Activated CD4-positive, alpha-beta T cell treated with anti-CD3 and anti-CD28 coated beads, Interleukin-2, amount 10 ng/mL, durations not matched to agents 24 days and 14 days (primary cell): ENCODE results near the gene PCBP2. TPM values are rescaled to one million over a fixed set of nuclear protein-coding genes. Genes with fewer than 3 reads are reported as not detected.

Source experiments
- DNase-seq: peaks from one replicate; pipeline ENCODE4 v3.0.0; 2022
- H3K27ac Mint-ChIP-seq: one replicate; pipeline ENCODE4 v1.8.0; 2022; ENCODE audit warnings: mild to moderate bottlenecking, mixed read lengths
- H3K27me3 Mint-ChIP-seq: one replicate; pipeline ENCODE4 v1.8.0; 2022; ENCODE audit warnings: mixed read lengths
- H3K36me3 Mint-ChIP-seq: one replicate; pipeline ENCODE4 v1.8.0; 2022; ENCODE audit warnings: low read depth, mild to moderate bottlenecking, mixed read lengths
- H3K4me1 Mint-ChIP-seq: one replicate; pipeline ENCODE4 v1.8.0; 2021; ENCODE audit warnings: mixed read lengths
- H3K4me3 Mint-ChIP-seq: one replicate; pipeline ENCODE4 v1.8.0; 2022; ENCODE audit warnings: mild to moderate bottlenecking, moderate library complexity, mixed read lengths
- H3K9me3 Mint-ChIP-seq: one replicate; pipeline ENCODE4 v1.8.0; 2021; ENCODE audit warnings: mixed read lengths
- intact Hi-C: fragments of 100-400 bp; cut with micrococcal nuclease; formaldehyde crosslinking; loops from one replicate; pipeline ENCODE4 v1.15.1; 2023
- total RNA-seq: library from RNA; stranded (reverse); gene quantifications from 2 replicates; pipeline ENCODE4 v1.2.3, GENCODE V29; 2022

The PCBP2 gene
- total RNA-seq, 1 donor from 2014 or later: 960 TPM

- Mint-ChIP-seq H3K4me3 (no peak overlapping the region), H3K4me1 (peaks cover 3% of the 10 kb centered on the region)
Observed at GRCh38 chr12:53484686-53485575, 33.0 kb downstream of the PCBP2 start.

GRCh38 chr12:53485955-53486735 is 34.2 kb downstream of the PCBP2 start:
- Mint-ChIP-seq H3K4me1 (peaks cover 3% of the 10 kb centered on the region), H3K27me3 (no peaks in the 10 kb centered on the region), H3K4me3 (no peak overlapping the region), H3K27ac (no peak overlapping the region), H3K36me3 (peaks cover 40% of the 10 kb centered on the region), H3K9me3 (no peaks in the 10 kb centered on the region)
- intact Hi-C loops: no loop called here
- no peak for DNase-seq

More at GRCh38 chr12:53484686-53485575, 33.0 kb downstream of the PCBP2 start:
- Mint-ChIP-seq H3K27ac (no peak overlapping the region), H3K9me3 (no peaks in the 10 kb centered on the region), H3K36me3 (peaks cover 47% of the 10 kb centered on the region), H3K27me3 (no peaks in the 10 kb centered on the region)
- intact Hi-C loops: no loop called here
- DNase-seq: no peak

GRCh38 chr12:53486736-53487487 is 35.0 kb downstream of the PCBP2 start:
- intact Hi-C loops: no loop called here
- no peak overlapping the region for H3K4me3 Mint-ChIP-seq
- no peak for DNase-seq
- H3K27ac Mint-ChIP-seq: no peak overlapping the region
- no peaks in the 10 kb centered on the region for H3K27me3 Mint-ChIP-seq
- H3K36me3 Mint-ChIP-seq: peaks cover 37% of the 10 kb centered on the region
- H3K4me1 Mint-ChIP-seq: peaks cover 3% of the 10 kb centered on the region
- H3K9me3 Mint-ChIP-seq: no peaks in the 10 kb centered on the region

- no peak overlapping the region for H3K4me3 Mint-ChIP-seq
- peak overlapping the region; percentile 11 for H3K27ac Mint-ChIP-seq
- H3K36me3 Mint-ChIP-seq: peaks cover 24% of the 10 kb centered on the region
- H3K9me3 Mint-ChIP-seq: no peaks in the 10 kb centered on the region
- no peaks in the 10 kb centered on the region for H3K27me3 Mint-ChIP-seq
- H3K4me1 Mint-ChIP-seq: peaks cover 21% of the 10 kb centered on the region
- no peak for DNase-seq
- intact Hi-C loops: no loop called here
Observed at GRCh38 chr12:53489242-53489864, 37.5 kb downstream of the PCBP2 start.

GRCh38 chr12:53492188-53492587 is 40.3 kb downstream of the PCBP2 start:
- H3K27me3 Mint-ChIP-seq: no peaks in the 10 kb centered on the region
- H3K4me3 Mint-ChIP-seq: peak overlapping the region; percentile 94
- H3K27ac Mint-ChIP-seq: peak overlapping the region; percentile 73
- H3K4me1 Mint-ChIP-seq: peaks cover 28% of the 10 kb centered on the region
- no peak for DNase-seq
- no peaks in the 10 kb centered on the region for H3K9me3 Mint-ChIP-seq
- peaks cover 7% of the 10 kb centered on the region for H3K36me3 Mint-ChIP-seq
- intact Hi-C loops: no loop called here

- peaks cover 2% of the 10 kb centered on the region for H3K36me3 Mint-ChIP-seq
- peaks cover 31% of the 10 kb centered on the region for H3K4me1 Mint-ChIP-seq
- DNase-seq: peak; percentile 97
- peak overlapping the region; percentile 94 for H3K4me3 Mint-ChIP-seq
- peak overlapping the region; percentile 90 for H3K27ac Mint-ChIP-seq
- H3K9me3 Mint-ChIP-seq: no peaks in the 10 kb centered on the region
- intact Hi-C loops: loop anchor here (1.0 kb wide), 1 partner anchor 8 kb away; the partner anchor contains the start of gene TARBP2
- no peaks in the 10 kb centered on the region for H3K27me3 Mint-ChIP-seq
Observed at GRCh38 chr12:53492830-53493609, 41.1 kb downstream of the PCBP2 start.

GRCh38 chr12:53493610-53494391 is 41.9 kb downstream of the PCBP2 start:
- H3K27ac Mint-ChIP-seq: peak overlapping the region; percentile 90
- intact Hi-C loops: loop anchor here (1.0 kb wide), 1 partner anchor 8 kb away; the partner anchor contains the start of gene TARBP2
- no peak for DNase-seq
- no peaks in the 10 kb centered on the region for H3K9me3 Mint-ChIP-seq
- H3K4me3 Mint-ChIP-seq: peak overlapping the region; percentile 94
- H3K4me1 Mint-ChIP-seq: peaks cover 38% of the 10 kb centered on the region
- H3K27me3 Mint-ChIP-seq: no peaks in the 10 kb centered on the region
- H3K36me3 Mint-ChIP-seq: peaks cover 2% of the 10 kb centered on the region

- no peak overlapping the region for H3K4me3 Mint-ChIP-seq
- H3K36me3 Mint-ChIP-seq: peaks cover 2% of the 10 kb centered on the region
- no peaks in the 10 kb centered on the region for H3K27me3 Mint-ChIP-seq
- no peak overlapping the region for H3K27ac Mint-ChIP-seq
- peaks cover 49% of the 10 kb centered on the region for H3K4me1 Mint-ChIP-seq
- no peak for DNase-seq
- H3K9me3 Mint-ChIP-seq: no peaks in the 10 kb centered on the region
- intact Hi-C loops: no loop called here
Observed at GRCh38 chr12:53495903-53496751, 44.2 kb downstream of the PCBP2 start.

- Mint-ChIP-seq H3K9me3 (no peaks in the 10 kb centered on the region), H3K27me3 (no peaks in the 10 kb centered on the region), H3K36me3 (peaks cover 2% of the 10 kb centered on the region), H3K4me1 (peaks cover 49% of the 10 kb centered on the region), H3K27ac (no peak overlapping the region), H3K4me3 (no peak overlapping the region)
- no peak for DNase-seq
- intact Hi-C loops: no loop called here
Observed at GRCh38 chr12:53496752-53497032, 44.8 kb downstream of the PCBP2 start.

GRCh38 chr12:53497461-53497860 is 45.6 kb downstream of the PCBP2 start:
- intact Hi-C loops: no loop called here
- H3K4me1 Mint-ChIP-seq: peaks cover 50% of the 10 kb centered on the region
- no peak overlapping the region for H3K4me3 Mint-ChIP-seq
- H3K27ac Mint-ChIP-seq: no peak overlapping the region
- no peaks in the 10 kb centered on the region for H3K9me3 Mint-ChIP-seq
- H3K36me3 Mint-ChIP-seq: peaks cover 2% of the 10 kb centered on the region
- H3K27me3 Mint-ChIP-seq: no peaks in the 10 kb centered on the region
- no peak for DNase-seq

- peak overlapping the region; percentile 84 for H3K27ac Mint-ChIP-seq
- peaks cover 47% of the 10 kb centered on the region for H3K4me1 Mint-ChIP-seq
- no peak for DNase-seq
Observed at GRCh38 chr12:53498235-53498630, 46.3 kb downstream of the PCBP2 start.

More at GRCh38 chr12:53498235-53498630, 46.3 kb downstream of the PCBP2 start:
- no peaks in the 10 kb centered on the region for H3K27me3 Mint-ChIP-seq
- H3K9me3 Mint-ChIP-seq: no peaks in the 10 kb centered on the region
- peak overlapping the region; percentile 93 for H3K4me3 Mint-ChIP-seq
- intact Hi-C loops: no loop called here
- H3K36me3 Mint-ChIP-seq: peaks cover 2% of the 10 kb centered on the region
